Neural progenitor cell (in vitro differentiated cells): ENCODE data around the gene FASN. TPM values are rescaled to one million over a fixed set of nuclear protein-coding genes. Genes with fewer than 3 reads are reported as not detected.

ENCODE experiments used
- DNase-seq: peaks from one replicate; pipeline ENCODE4 v3.0.0-alpha.2; 2016; ENCODE audit warnings: low spot score
- H2AFZ ChIP-seq: fragments of 200-600 bp; sonication (generic); replicated peaks from 2 replicates; pipeline ENCODE4 v1.6.1; 2016; ENCODE audit warnings: antibody characterized with exemption
- H3F3A ChIP-seq: fragments of 200-600 bp; sonication (generic); 2 replicates; pipeline ENCODE4 v1.6.1; 2016; ENCODE audit warnings: antibody characterized with exemption, low read depth
- H3K27ac ChIP-seq: fragments of 200-600 bp; sonication (generic); 2 replicates; pipeline ENCODE4 v1.5.1; 2016; ENCODE audit warnings: mild to moderate bottlenecking
- H3K27me3 ChIP-seq: fragments of 200-600 bp; sonication (generic); 2 replicates; pipeline ENCODE4 v1.6.1; 2016; ENCODE audit warnings: mild to moderate bottlenecking, moderate library complexity
- H3K36me3 ChIP-seq: fragments of 200-600 bp; sonication (generic); 2 replicates; pipeline ENCODE4 v1.5.1; 2016
- H3K4me1 ChIP-seq: fragments of 200-600 bp; sonication (generic); 2 replicates; pipeline ENCODE4 v1.6.1; 2016; ENCODE audit warnings: mixed run types
- H3K4me2 ChIP-seq: fragments of 200-600 bp; sonication (generic); 2 replicates; pipeline ENCODE4 v1.6.1; 2016
- H3K4me3 ChIP-seq: fragments of 200-600 bp; sonication (generic); 2 replicates; pipeline ENCODE4 v1.5.1; 2016
- H3K79me2 ChIP-seq: fragments of 200-600 bp; sonication (generic); 2 replicates; pipeline ENCODE4 v1.6.1; 2016; ENCODE audit warnings: low read depth
- H3K9ac ChIP-seq: fragments of 200-600 bp; sonication (generic); 2 replicates; pipeline ENCODE4 v1.6.1; 2016
- H3K9me3 ChIP-seq: fragments of 200-600 bp; sonication (generic); 2 replicates; pipeline ENCODE4 v1.5.1; 2016; ENCODE audit warnings: low read depth
- H4K20me1 ChIP-seq: fragments of 200-600 bp; sonication (generic); 2 replicates; pipeline ENCODE4 v1.6.1; 2016; ENCODE audit warnings: low read depth
- H3K27ac Mint-ChIP-seq: 3 replicates; pipeline ENCODE4 v1.8.0; 2021; ENCODE audit warnings: mixed read lengths
- H3K27me3 Mint-ChIP-seq: 2 replicates; pipeline ENCODE4 v1.8.0; 2022; ENCODE audit warnings: low read depth, mild to moderate bottlenecking, inconsistent platforms, moderate library complexity, mixed read lengths; ENCODE audit not compliant: insufficient read depth
- H3K36me3 Mint-ChIP-seq: 3 replicates; pipeline ENCODE4 v1.8.0; 2021; ENCODE audit warnings: mixed read lengths
- H3K4me1 Mint-ChIP-seq: 3 replicates; pipeline ENCODE4 v1.8.0; 2021; ENCODE audit warnings: mixed read lengths
- H3K4me3 Mint-ChIP-seq: 3 replicates; pipeline ENCODE4 v1.8.0; 2021; ENCODE audit warnings: mild to moderate bottlenecking, moderate library complexity, mixed read lengths
- H3K9me3 Mint-ChIP-seq: 3 replicates; pipeline ENCODE4 v1.8.0; 2020; ENCODE audit warnings: mixed read lengths
- CTCF ChIP-seq: fragments of 200-600 bp; sonication (generic); IDR thresholded peaks from 2 replicates; pipeline ENCODE4 v1.5.1; 2017; ENCODE audit warnings: antibody characterized with exemption, mild to moderate bottlenecking
- EZH2 ChIP-seq: fragments of 200-600 bp; sonication (generic); IDR thresholded peaks from 2 replicates; pipeline ENCODE4 v1.6.1; 2017; ENCODE audit warnings: antibody characterized with exemption, mild to moderate bottlenecking, moderate library complexity
- EZH2phosphoT487 ChIP-seq: fragments of 200-600 bp; sonication (generic); IDR thresholded peaks from 2 replicates; pipeline ENCODE4 v1.6.1; 2017; ENCODE audit warnings: antibody characterized with exemption
- total RNA-seq: library from RNA; depleted of rRNA; stranded (reverse); fragments of >200 nt; gene quantifications from 2 replicates; pipeline ENCODE4 v1.2.3, GENCODE V29; 2015; ENCODE audit warnings: low replicate concordance

The FASN gene
- total RNA-seq, 1 donor from 2014 or later: 77.9 TPM

- Histone ChIP-seq H3K27me3 (no peaks in the 10 kb centered on the region), H3K27ac (no peak overlapping the region), H2AFZ (no peak overlapping the region), H3K4me1 (no peaks in the 10 kb centered on the region), H3K36me3 (no peaks in the 10 kb centered on the region), H3K4me3 (no peak overlapping the region), H3K9ac (no peak overlapping the region), H3K79me2 (no peaks in the 10 kb centered on the region), H3K4me2 (no peak overlapping the region), H3K9me3 (no peaks in the 10 kb centered on the region), H4K20me1 (peaks cover 91% of the 10 kb centered on the region), H3F3A (peaks cover 9% of the 10 kb centered on the region)
- H3K9me3 Mint-ChIP-seq: no peaks in the 10 kb centered on the region
- H3K36me3 Mint-ChIP-seq: peaks cover 2% of the 10 kb centered on the region
- no peaks in the 10 kb centered on the region for H3K27me3 Mint-ChIP-seq
- DNase-seq: no peak
- no peak overlapping the region for H3K27ac Mint-ChIP-seq
- no peak overlapping the region for H3K4me3 Mint-ChIP-seq
- TF ChIP-seq EZH2phosphoT487 (no peak), EZH2 (no peak), CTCF (no peak)
- H3K4me1 Mint-ChIP-seq: no peaks in the 10 kb centered on the region
These were observed 13.5 kb downstream of the FASN start for GRCh38 chr17:82084373-82085030.

- Mint-ChIP-seq H3K27me3 (no peaks in the 10 kb centered on the region), H3K4me1 (no peaks in the 10 kb centered on the region), H3K27ac (no peak overlapping the region), H3K9me3 (no peaks in the 10 kb centered on the region), H3K36me3 (peaks cover 2% of the 10 kb centered on the region), H3K4me3 (no peak overlapping the region)
- no peak overlapping the region for H3K27ac ChIP-seq
- no peaks in the 10 kb centered on the region for H3K27me3 ChIP-seq
- no peak for TF ChIP-seq EZH2phosphoT487
- H4K20me1 ChIP-seq: peaks cover 87% of the 10 kb centered on the region
- H3F3A ChIP-seq: peaks cover 11% of the 10 kb centered on the region
- H3K4me2 ChIP-seq: no peak overlapping the region
- H3K36me3 ChIP-seq: no peaks in the 10 kb centered on the region
- no peaks in the 10 kb centered on the region for H3K9me3 ChIP-seq
- no peak overlapping the region for H2AFZ ChIP-seq
- DNase-seq: no peak
- H3K79me2 ChIP-seq: no peaks in the 10 kb centered on the region
- no peak overlapping the region for H3K9ac ChIP-seq
- H3K4me3 ChIP-seq: no peak overlapping the region
- H3K4me1 ChIP-seq: no peaks in the 10 kb centered on the region
These were observed 14.3 kb downstream of the FASN start for GRCh38 chr17:82083533-82084359.

GRCh38 chr17:82083009-82083408, 15.0 kb downstream of the FASN start:
- Histone ChIP-seq H3K27ac (no peak overlapping the region), H3K4me1 (no peaks in the 10 kb centered on the region), H3K79me2 (no peaks in the 10 kb centered on the region), H3K9ac (no peak overlapping the region), H2AFZ (no peak overlapping the region), H3K9me3 (no peaks in the 10 kb centered on the region), H3K36me3 (no peaks in the 10 kb centered on the region), H3K4me3 (no peak overlapping the region), H4K20me1 (peaks cover 82% of the 10 kb centered on the region), H3K27me3 (no peaks in the 10 kb centered on the region), H3F3A (peaks cover 15% of the 10 kb centered on the region), H3K4me2 (no peak overlapping the region)
- Mint-ChIP-seq H3K27me3 (no peaks in the 10 kb centered on the region), H3K4me1 (peaks cover 2% of the 10 kb centered on the region), H3K27ac (no peak overlapping the region), H3K4me3 (no peak overlapping the region), H3K36me3 (peaks cover 5% of the 10 kb centered on the region), H3K9me3 (no peaks in the 10 kb centered on the region)
- TF ChIP-seq EZH2phosphoT487 (no peak), EZH2 (no peak), CTCF (no peak)
- no peak for DNase-seq

GRCh38 chr17:82082456-82082855, 15.6 kb downstream of the FASN start:
- no peak overlapping the region for H3K27ac Mint-ChIP-seq
- peaks cover 81% of the 10 kb centered on the region for H4K20me1 ChIP-seq
- peaks cover 21% of the 10 kb centered on the region for H3F3A ChIP-seq
- no peak overlapping the region for H2AFZ ChIP-seq
- H3K36me3 Mint-ChIP-seq: peaks cover 5% of the 10 kb centered on the region
- no peak overlapping the region for H3K4me3 Mint-ChIP-seq
- H3K79me2 ChIP-seq: no peaks in the 10 kb centered on the region
- H3K4me1 ChIP-seq: no peaks in the 10 kb centered on the region
- no peak for TF ChIP-seq CTCF
- no peak for TF ChIP-seq EZH2
- no peak for TF ChIP-seq EZH2phosphoT487
- H3K9ac ChIP-seq: no peak overlapping the region
- H3K36me3 ChIP-seq: no peaks in the 10 kb centered on the region
- no peak overlapping the region for H3K4me2 ChIP-seq
- H3K9me3 ChIP-seq: no peaks in the 10 kb centered on the region
- H3K4me3 ChIP-seq: no peak overlapping the region
- DNase-seq: no peak
- no peaks in the 10 kb centered on the region for H3K9me3 Mint-ChIP-seq
- peaks cover 2% of the 10 kb centered on the region for H3K4me1 Mint-ChIP-seq
- no peaks in the 10 kb centered on the region for H3K27me3 ChIP-seq
- H3K27me3 Mint-ChIP-seq: peaks cover 2% of the 10 kb centered on the region
- no peak overlapping the region for H3K27ac ChIP-seq
